Gastrocnemius medialis (tissue), 4 donors: ENCODE data around the gene PPP2R3C.

Source experiments
- POLR2A ChIP-seq, 2 donors: fragments of 450-650 bp; IDR thresholded peaks; one replicate each; pipeline ENCODE4 v1.6.1; 2017; ENCODE audit warnings: antibody characterized with exemption in 2 of 2, mild to moderate bottlenecking in 2 of 2, moderate library complexity in 2 of 2
- TF ChIP-seq, protein P1 (sequence below), 5 experiments: fragments of 450-650 bp in 3 of 5; fragments of 200-600 bp in 2 of 5; sonication (generic) in 2 of 5; IDR thresholded peaks in 4 of 5; conservative IDR thresholded peaks in 1 of 5; 1 replicate in 4 of 5; 2 replicates in 1 of 5; pipeline ENCODE4 v1.5.1; 2016 to 2019; ENCODE audit warnings: antibody characterized with exemption in 5 of 5, mild to moderate bottlenecking in 3 of 5, moderate library complexity in 3 of 5

GRCh38 chr14:35147186-35147585, 25.4 kb upstream of the PPP2R3C start:
- TF ChIP-seq, protein P1, sequence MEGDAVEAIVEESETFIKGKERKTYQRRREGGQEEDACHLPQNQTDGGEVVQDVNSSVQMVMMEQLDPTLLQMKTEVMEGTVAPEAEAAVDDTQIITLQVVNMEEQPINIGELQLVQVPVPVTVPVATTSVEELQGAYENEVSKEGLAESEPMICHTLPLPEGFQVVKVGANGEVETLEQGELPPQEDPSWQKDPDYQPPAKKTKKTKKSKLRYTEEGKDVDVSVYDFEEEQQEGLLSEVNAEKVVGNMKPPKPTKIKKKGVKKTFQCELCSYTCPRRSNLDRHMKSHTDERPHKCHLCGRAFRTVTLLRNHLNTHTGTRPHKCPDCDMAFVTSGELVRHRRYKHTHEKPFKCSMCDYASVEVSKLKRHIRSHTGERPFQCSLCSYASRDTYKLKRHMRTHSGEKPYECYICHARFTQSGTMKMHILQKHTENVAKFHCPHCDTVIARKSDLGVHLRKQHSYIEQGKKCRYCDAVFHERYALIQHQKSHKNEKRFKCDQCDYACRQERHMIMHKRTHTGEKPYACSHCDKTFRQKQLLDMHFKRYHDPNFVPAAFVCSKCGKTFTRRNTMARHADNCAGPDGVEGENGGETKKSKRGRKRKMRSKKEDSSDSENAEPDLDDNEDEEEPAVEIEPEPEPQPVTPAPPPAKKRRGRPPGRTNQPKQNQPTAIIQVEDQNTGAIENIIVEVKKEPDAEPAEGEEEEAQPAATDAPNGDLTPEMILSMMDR (IDR thresholded peaks at IDR 0.05 in 4 of 5, conservative IDR thresholded peaks at IDR 0.05 in 1 of 5), result no peak
- TF ChIP-seq POLR2A (IDR thresholded peaks at IDR 0.05), result no peak
